Mucosa of descending colon (tissue), 3 donors: ENCODE data around the gene NRG2. TPM values are rescaled to one million over a fixed set of nuclear protein-coding genes. Genes with fewer than 3 reads are reported as not detected.

Source experiments
- ATAC-seq: fragments of 200-7000 bp; cut with Tn5 transposase; one replicate; pipeline ENCODE4 v1.9.1; 2020; ENCODE audit warnings: mild to moderate bottlenecking, moderate library complexity
- DNase-seq, 3 donors: peaks; one replicate each; pipeline ENCODE4 v3.0.0-alpha.2; 2020
- H3K36me3 ChIP-seq: fragments of 200-600 bp; one replicate; pipeline ENCODE4 v1.8.0; 2021; ENCODE audit warnings: low read depth, mild to moderate bottlenecking
- H3K4me1 ChIP-seq: fragments of 200-600 bp; one replicate; pipeline ENCODE4 v1.8.0; 2021; ENCODE audit warnings: low read depth, mild to moderate bottlenecking
- H3K4me3 ChIP-seq: fragments of 200-600 bp; one replicate; pipeline ENCODE4 v1.8.0; 2021; ENCODE audit warnings: mild to moderate bottlenecking
- H3K9me3 ChIP-seq: fragments of 200-600 bp; one replicate; pipeline ENCODE4 v1.8.0; 2021; ENCODE audit warnings: mild to moderate bottlenecking
- intact Hi-C, 2 donors: fragments of 100-400 bp; cut with DNase I in 1 of 2; cut with micrococcal nuclease in 1 of 2; formaldehyde crosslinking; loops; one replicate each; pipeline versions ENCODE4 v1.11.0 to v1.11.1; 2022; cut with DNase I, micrococcal nuclease
- total RNA-seq, 3 donors: library from RNA; stranded (reverse); fragmentation: NEBNext Ultra II Directional in 2 of 3; extraction: Animal tissue kit (Norgen Biotek cat#: 25700) in 2 of 3; gene quantifications; one replicate each; pipeline versions ENCODE4 v1.2.1 to v1.2.4, GENCODE V29; 2021 to 2023
- TF ChIP-seq, protein P1 (sequence below): fragments of 200-600 bp; IDR thresholded peaks from one replicate; pipeline ENCODE4 v1.8.0; 2022; ENCODE audit warnings: antibody characterized with exemption, mild to moderate bottlenecking
- donor health status: DM: no; HTN: no; CAD: no; lungs with moderate emphysema.
- donor health status: DM: no; HTN: no; CAD: no.
- donor health status: DM: no; HTN: yes; CAD: no.

The NRG2 gene
- total RNA-seq, 3 donors from 2014 or later, result 0.52 to 7.3 (median 0.89) TPM

DNA sequence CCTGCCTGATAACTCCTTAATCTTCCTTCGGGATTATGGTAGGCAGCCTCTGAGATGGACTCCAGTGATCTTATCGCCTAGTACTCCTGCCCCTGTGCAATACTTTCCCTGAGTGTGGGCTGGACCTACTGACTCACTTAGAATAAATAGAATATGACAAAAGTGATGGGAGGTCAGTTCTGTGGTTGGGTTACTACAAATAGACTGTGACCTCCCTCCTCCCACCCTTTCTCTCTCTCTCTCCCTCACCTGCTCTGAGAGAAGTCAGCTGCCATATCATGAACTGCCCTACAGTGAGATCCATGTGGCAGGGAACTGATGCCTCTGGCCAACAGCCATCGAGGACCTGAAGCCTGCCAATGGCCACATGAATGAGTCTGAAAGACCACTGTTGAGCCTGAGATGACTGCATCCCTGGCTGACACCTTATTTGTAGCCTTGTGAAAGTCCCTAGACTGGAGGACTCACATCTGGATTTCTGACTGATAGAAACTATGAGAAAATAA is 31.7 kb downstream of the NRG2 start:
- H3K4me1 ChIP-seq, result no peaks in the 10 kb centered on the region
- no peak overlapping the region for H3K4me3 ChIP-seq
- TF ChIP-seq, protein P1, sequence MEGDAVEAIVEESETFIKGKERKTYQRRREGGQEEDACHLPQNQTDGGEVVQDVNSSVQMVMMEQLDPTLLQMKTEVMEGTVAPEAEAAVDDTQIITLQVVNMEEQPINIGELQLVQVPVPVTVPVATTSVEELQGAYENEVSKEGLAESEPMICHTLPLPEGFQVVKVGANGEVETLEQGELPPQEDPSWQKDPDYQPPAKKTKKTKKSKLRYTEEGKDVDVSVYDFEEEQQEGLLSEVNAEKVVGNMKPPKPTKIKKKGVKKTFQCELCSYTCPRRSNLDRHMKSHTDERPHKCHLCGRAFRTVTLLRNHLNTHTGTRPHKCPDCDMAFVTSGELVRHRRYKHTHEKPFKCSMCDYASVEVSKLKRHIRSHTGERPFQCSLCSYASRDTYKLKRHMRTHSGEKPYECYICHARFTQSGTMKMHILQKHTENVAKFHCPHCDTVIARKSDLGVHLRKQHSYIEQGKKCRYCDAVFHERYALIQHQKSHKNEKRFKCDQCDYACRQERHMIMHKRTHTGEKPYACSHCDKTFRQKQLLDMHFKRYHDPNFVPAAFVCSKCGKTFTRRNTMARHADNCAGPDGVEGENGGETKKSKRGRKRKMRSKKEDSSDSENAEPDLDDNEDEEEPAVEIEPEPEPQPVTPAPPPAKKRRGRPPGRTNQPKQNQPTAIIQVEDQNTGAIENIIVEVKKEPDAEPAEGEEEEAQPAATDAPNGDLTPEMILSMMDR, result no peak
- no peaks in the 10 kb centered on the region for H3K36me3 ChIP-seq
- no peak for DNase-seq
- intact Hi-C loops, result no loop called here
- no peaks in the 10 kb centered on the region for H3K9me3 ChIP-seq
- no peak for ATAC-seq

DNA sequence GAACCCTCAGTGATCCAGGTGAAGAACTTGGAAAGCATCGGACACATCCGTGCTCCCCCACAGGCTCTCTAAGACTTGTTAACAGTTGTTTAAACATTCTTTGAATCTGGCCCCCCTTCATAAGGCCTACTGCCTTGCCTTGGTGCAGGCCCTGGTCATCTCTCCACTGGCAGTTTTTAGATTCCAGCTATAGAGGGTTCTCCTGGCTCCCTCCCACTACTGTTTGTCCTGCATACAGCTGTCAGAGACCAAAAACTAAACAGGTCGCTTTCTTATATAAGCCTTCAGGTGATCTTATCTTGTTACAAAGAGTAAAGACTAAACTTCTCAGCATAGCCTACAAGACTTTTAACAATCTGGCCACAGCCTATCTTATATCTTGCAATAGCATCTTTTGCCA is 32.3 kb downstream of the NRG2 start:
- no peak overlapping the region for H3K4me3 ChIP-seq
- TF ChIP-seq, protein P1, result no peak
- ATAC-seq (no peak), DNase-seq (no peak)
- no peaks in the 10 kb centered on the region for H3K36me3 ChIP-seq
- intact Hi-C loops, result no loop called here
- no peaks in the 10 kb centered on the region for H3K4me1 ChIP-seq
- no peaks in the 10 kb centered on the region for H3K9me3 ChIP-seq

DNA sequence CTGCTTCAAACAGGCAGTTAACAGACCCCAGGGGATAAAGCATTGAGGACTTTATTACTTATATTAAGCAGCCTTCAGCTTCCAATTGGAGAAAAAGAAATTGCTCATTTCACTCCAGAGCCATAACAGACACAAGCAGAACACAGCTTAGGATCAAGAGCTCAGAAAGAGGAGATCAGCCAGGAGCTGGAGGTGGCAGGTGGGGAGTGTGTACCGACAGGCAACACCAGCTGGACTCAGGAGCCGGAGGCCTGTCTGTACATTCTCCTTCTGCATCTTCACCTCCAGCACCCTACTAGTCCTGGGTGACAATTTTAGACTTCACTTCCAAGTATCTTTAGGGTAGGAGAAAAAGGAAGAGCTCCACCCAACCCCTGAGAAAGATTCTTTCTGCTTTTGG is 35.8 kb downstream of the NRG2 start:
- ATAC-seq (no peak), DNase-seq (no peak)
- Histone ChIP-seq H3K4me3 (no peak overlapping the region), H3K36me3 (no peaks in the 10 kb centered on the region), H3K9me3 (no peaks in the 10 kb centered on the region), H3K4me1 (no peaks in the 10 kb centered on the region)
- intact Hi-C loops, result no loop called here
- TF ChIP-seq, protein P1, result no peak

DNA sequence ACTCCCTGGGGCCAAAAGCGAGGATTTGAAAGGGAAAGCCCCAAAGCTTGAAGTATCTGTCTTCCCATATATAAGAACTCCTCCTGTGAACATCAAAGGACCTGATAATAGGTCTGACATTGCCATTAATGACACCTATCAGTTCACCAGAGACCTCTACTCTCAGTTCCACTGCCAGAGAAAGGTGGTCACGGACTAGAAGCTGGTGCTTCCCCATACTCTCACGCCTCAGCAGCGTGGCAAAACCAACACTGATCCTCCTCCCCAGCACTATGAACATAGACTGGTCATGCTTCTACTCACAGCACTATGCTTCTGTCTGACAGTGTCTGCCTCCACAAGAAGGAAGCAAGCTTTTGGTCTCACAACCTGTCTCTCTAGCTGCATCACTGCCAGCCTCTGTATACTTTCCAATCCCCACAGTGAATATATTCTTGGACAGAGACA is 37.9 kb downstream of the NRG2 start:
- ATAC-seq (no peak), DNase-seq (no peak)
- Histone ChIP-seq H3K4me3 (no peak overlapping the region), H3K36me3 (no peaks in the 10 kb centered on the region), H3K4me1 (no peaks in the 10 kb centered on the region), H3K9me3 (no peaks in the 10 kb centered on the region)
- TF ChIP-seq, protein P1, result no peak
- intact Hi-C loops, result no loop called here

DNA sequence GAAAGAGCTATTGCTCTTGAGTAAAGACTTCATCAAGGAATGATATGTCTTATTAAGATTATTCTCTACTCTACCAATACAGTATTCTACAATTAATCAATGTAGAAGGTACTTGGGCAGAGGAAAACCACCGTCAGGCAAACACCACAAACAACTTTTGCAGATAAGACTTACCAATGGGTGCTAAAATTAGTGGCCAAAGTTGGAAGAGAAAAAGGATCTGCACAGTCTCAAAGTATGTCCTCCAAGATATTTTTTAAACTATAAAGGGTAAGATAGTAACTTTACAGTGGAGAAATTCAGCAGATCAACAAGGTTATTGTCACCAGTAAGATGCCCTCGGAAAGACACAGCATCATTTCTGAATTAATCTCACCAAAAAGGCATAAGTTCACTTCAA is 38.9 kb downstream of the NRG2 start:
- Histone ChIP-seq H3K36me3 (no peaks in the 10 kb centered on the region), H3K4me3 (no peak overlapping the region), H3K4me1 (no peaks in the 10 kb centered on the region), H3K9me3 (no peaks in the 10 kb centered on the region)
- ATAC-seq, result no peak
- intact Hi-C loops, result no loop called here
- no peak for DNase-seq
- TF ChIP-seq, protein P1, result no peak

DNA sequence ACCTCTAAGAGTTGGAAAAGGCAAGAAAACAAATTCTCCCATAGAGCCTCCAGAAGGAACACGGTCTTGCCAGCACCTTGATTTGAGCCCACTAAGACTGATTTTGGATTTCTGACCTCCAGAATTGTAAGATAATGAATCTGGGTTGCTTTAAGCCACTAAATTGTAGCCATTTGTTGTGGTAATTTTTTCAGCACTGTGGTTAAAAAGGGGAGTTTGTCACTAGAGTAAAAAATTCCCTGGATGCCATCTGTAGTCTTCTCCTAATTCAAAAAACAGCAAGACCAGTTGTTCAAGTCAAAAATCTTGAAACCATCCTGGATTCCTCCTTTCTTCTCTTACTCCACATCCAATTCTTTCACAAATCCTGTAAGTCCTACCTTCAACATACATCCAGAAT is 39.6 kb downstream of the NRG2 start:
- H3K9me3 ChIP-seq, result no peaks in the 10 kb centered on the region
- no peak overlapping the region for H3K4me3 ChIP-seq
- DNase-seq (no peak), ATAC-seq (no peak)
- no peaks in the 10 kb centered on the region for H3K36me3 ChIP-seq
- TF ChIP-seq, protein P1, result no peak
- intact Hi-C loops, result no loop called here
- H3K4me1 ChIP-seq, result no peaks in the 10 kb centered on the region
